Measurements from ENCODE around the gene SWAP70. TPM values are rescaled to one million over a fixed set of nuclear protein-coding genes. Genes with fewer than 3 reads are reported as not detected.

The SWAP70 gene
- total and polyA plus RNA-seq, 9 of the 15 experiments (the other 6 are each of a cell fraction or from before 2014, with no cell fraction given), result 1.7 to 4.9 (median 3.9) TPM

DNA sequence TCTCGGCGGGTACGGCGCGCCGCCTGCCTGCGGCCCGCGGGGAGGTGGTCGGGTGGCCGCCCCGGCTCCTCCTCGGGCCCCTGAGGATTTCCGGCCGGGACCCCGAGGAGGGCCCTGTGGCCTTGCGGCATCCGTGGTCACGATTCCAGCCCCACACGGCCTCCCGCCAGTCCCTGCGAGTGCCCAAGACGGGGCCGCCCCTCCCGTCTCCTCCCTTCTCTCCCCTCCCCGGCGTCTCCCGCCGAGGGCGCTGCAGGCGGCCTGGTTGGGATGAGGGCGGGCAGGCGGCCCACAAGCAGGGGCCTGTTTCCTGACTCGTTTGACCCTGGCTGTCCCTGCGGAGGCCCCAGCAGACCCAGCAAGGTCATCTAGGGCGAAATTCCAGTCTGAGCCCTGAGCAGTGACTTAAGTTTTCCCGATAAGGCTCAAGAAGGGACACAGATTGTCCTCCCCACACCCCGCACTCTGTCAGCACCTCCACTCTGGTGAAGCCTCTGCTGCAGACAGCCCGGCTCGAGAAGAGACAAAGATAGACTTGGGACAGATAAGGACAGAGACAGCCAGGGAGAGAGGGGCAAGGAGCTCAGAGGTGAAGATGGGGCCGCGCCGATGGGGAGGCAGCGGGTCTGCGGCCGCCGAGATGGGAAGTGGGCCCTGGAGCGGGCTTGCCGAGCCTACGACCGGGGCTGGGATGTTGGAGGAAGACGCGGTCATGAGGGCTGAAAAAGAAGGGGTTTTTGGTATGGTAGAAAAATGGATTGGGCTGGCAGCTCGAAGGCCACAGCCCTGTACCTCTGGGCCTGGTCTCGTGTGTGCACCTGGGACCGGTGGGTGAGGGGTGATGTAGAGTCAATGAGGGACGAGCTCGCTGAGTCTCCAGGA, 95.0 kb downstream of the SWAP70 start (continued):
- TF ChIP-seq ZNF124 (CRISPR knock-in tag; IDR thresholded peaks at IDR 0.05) (0 out of 2 replicates have a peak, but pooled peaks have one; percentile 36), COPS2 (conservative IDR thresholded peaks at IDR 0.05) (no peak), GTF2F1 (IDR thresholded peaks at IDR 0.05; ENCODE audit: low read depth, low read length) (no peak), ZNF165 (CRISPR knock-in tag; IDR thresholded peaks at IDR 0.05; ENCODE audit: borderline replicate concordance) (no peak), HDAC8 (tag; IDR thresholded peaks at IDR 0.05) (no peak), RREB1 (CRISPR knock-in tag; IDR thresholded peaks at IDR 0.05) (no peak), ATF2 (CRISPR knock-in tag; IDR thresholded peaks at IDR 0.05) (no peak), BRD9 (IDR thresholded peaks at IDR 0.05; ENCODE audit: low read depth, partially characterized antibody) (no peak)
- TF ChIP-seq, protein P1, sequence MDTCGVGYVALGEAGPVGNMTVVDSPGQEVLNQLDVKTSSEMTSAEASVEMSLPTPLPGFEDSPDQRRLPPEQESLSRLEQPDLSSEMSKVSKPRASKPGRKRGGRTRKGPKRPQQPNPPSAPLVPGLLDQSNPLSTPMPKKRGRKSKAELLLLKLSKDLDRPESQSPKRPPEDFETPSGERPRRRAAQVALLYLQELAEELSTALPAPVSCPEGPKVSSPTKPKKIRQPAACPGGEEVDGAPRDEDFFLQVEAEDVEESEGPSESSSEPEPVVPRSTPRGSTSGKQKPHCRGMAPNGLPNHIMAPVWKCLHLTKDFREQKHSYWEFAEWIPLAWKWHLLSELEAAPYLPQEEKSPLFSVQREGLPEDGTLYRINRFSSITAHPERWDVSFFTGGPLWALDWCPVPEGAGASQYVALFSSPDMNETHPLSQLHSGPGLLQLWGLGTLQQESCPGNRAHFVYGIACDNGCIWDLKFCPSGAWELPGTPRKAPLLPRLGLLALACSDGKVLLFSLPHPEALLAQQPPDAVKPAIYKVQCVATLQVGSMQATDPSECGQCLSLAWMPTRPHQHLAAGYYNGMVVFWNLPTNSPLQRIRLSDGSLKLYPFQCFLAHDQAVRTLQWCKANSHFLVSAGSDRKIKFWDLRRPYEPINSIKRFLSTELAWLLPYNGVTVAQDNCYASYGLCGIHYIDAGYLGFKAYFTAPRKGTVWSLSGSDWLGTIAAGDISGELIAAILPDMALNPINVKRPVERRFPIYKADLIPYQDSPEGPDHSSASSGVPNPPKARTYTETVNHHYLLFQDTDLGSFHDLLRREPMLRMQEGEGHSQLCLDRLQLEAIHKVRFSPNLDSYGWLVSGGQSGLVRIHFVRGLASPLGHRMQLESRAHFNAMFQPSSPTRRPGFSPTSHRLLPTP (IDR thresholded peaks at IDR 0.05; ENCODE audit: borderline replicate concordance, extremely low read depth, insufficient read length), result no peak

Measured in K562 (cell line).